DND-41 (cell line): ENCODE data around the gene IL13RA1.

Source experiments
- ATAC-seq: fragments of 200-7000 bp; cut with Tn5 transposase; 3 replicates; pipeline ENCODE4 v1.9.1; 2021; ENCODE audit warnings: low read depth; ENCODE audit not compliant: insufficient read depth
- DNase-seq: peaks from one replicate; pipeline ENCODE4 v3.0.0-alpha.2; 2020
- H2AFZ ChIP-seq: 2 replicates; pipeline ENCODE4 v1.6.0; 2012; ENCODE audit warnings: low read depth, low read length
- H3K27ac ChIP-seq: 2 replicates; pipeline ENCODE4 v1.5.1; 2012; ENCODE audit warnings: low read length, inconsistent platforms
- H3K27me3 ChIP-seq: fragments of 200-600 bp; sonication (generic); 2 replicates; pipeline ENCODE4 v1.6.0; 2012; ENCODE audit warnings: low read length, mild to moderate bottlenecking, inconsistent platforms; ENCODE audit not compliant: insufficient read depth, poor library complexity
- H3K36me3 ChIP-seq: 2 replicates; pipeline ENCODE4 v1.5.1; 2012; ENCODE audit warnings: low read length, inconsistent platforms; ENCODE audit not compliant: insufficient read depth
- H3K4me1 ChIP-seq: 2 replicates; pipeline ENCODE4 v1.5.1; 2012; ENCODE audit warnings: mild to moderate bottlenecking, low read length; ENCODE audit not compliant: insufficient read depth
- H3K4me2 ChIP-seq: 2 replicates; pipeline ENCODE4 v1.6.0; 2012; ENCODE audit warnings: mild to moderate bottlenecking, moderate library complexity, low read length, inconsistent platforms; ENCODE audit not compliant: insufficient read depth
- H3K4me3 ChIP-seq, 2 experiments: fragments of 200-600 bp in 1 of 2; shearing (Covaris generic) in 1 of 2; 2 replicates each; pipeline ENCODE4 v1.5.1; 2012 to 2016; ENCODE audit warnings: inconsistent platforms in 2 of 2, low read length in 2 of 2, mild to moderate bottlenecking in 2 of 2, low read depth in 1 of 2, moderate library complexity in 1 of 2
- H3K79me2 ChIP-seq: 2 replicates; pipeline ENCODE4 v1.6.0; 2012; ENCODE audit warnings: low read length, inconsistent platforms; ENCODE audit not compliant: insufficient read depth
- H3K9ac ChIP-seq: 2 replicates; pipeline ENCODE4 v1.6.0; 2012; ENCODE audit warnings: low read depth, mild to moderate bottlenecking, inconsistent platforms, low read length, moderate library complexity
- H3K9me3 ChIP-seq: 2 replicates; pipeline ENCODE4 v1.5.1; 2012; ENCODE audit warnings: low read length, moderate library complexity, mild to moderate bottlenecking, inconsistent platforms; ENCODE audit not compliant: insufficient read depth, severe bottlenecking
- H4K20me1 ChIP-seq: 2 replicates; pipeline ENCODE4 v1.6.0; 2012; ENCODE audit warnings: low read length; ENCODE audit not compliant: insufficient read depth
- CTCF ChIP-seq: IDR thresholded peaks from 2 replicates; pipeline ENCODE4 v1.5.1; 2012; ENCODE audit warnings: borderline replicate concordance, low read length, moderate library complexity, mild to moderate bottlenecking; ENCODE audit not compliant: poor library complexity, severe bottlenecking; ENCODE audit errors: extremely low read depth
- EZH2 ChIP-seq: IDR thresholded peaks from 3 replicates; pipeline ENCODE4 v1.6.1; 2012; ENCODE audit warnings: borderline replicate concordance, low read depth, mild to moderate bottlenecking, moderate library complexity, low read length, inconsistent platforms; ENCODE audit not compliant: severe bottlenecking

Gene IL13RA1

GRCh38 chrX:118723376-118723775 is 4.0 kb upstream of the IL13RA1 start:
- H3K79me2 ChIP-seq: no peaks in the 10 kb centered on the region
- no peak for ATAC-seq

GRCh38 chrX:118724365-118724764 is 3.0 kb upstream of the IL13RA1 start:
- Histone ChIP-seq H3K4me2 (no peak overlapping the region), H4K20me1 (no peaks in the 10 kb centered on the region), H3K27me3 (no peaks in the 10 kb centered on the region), H3K9ac (no peak overlapping the region), H3K36me3 (no peaks in the 10 kb centered on the region), H3K27ac (no peak overlapping the region), H2AFZ (no peak overlapping the region), H3K4me3 (no peak overlapping the region), H3K9me3 (no peaks in the 10 kb centered on the region), H3K4me1 (no peaks in the 10 kb centered on the region), H3K79me2 (no peaks in the 10 kb centered on the region)
- ATAC-seq (no peak), DNase-seq (no peak)
- no peak for TF ChIP-seq EZH2

More at GRCh38 chrX:118723376-118723775, 4.0 kb upstream of the IL13RA1 start:
- Histone ChIP-seq H3K4me1 (no peaks in the 10 kb centered on the region), H3K9ac (no peak overlapping the region), H3K27ac (no peak overlapping the region), H4K20me1 (no peaks in the 10 kb centered on the region), H3K4me2 (no peak overlapping the region), H3K9me3 (no peaks in the 10 kb centered on the region), H2AFZ (no peak overlapping the region), H3K4me3 (no peak overlapping the region), H3K36me3 (no peaks in the 10 kb centered on the region), H3K27me3 (no peaks in the 10 kb centered on the region)
- TF ChIP-seq CTCF (no peak), EZH2 (no peak)
- no peak for DNase-seq

GRCh38 chrX:118724775-118725174 is 2.6 kb upstream of the IL13RA1 start:
- Histone ChIP-seq H3K9ac (no peak overlapping the region), H3K4me3 (no peak overlapping the region), H2AFZ (no peak overlapping the region), H3K9me3 (no peaks in the 10 kb centered on the region), H3K4me1 (no peaks in the 10 kb centered on the region), H3K79me2 (no peaks in the 10 kb centered on the region), H3K27ac (no peak overlapping the region), H4K20me1 (no peaks in the 10 kb centered on the region), H3K36me3 (no peaks in the 10 kb centered on the region), H3K4me2 (no peak overlapping the region), H3K27me3 (no peaks in the 10 kb centered on the region)
- DNase-seq: no peak
- no peak for TF ChIP-seq EZH2
- TF ChIP-seq CTCF: no peak
- ATAC-seq: no peak

GRCh38 chrX:118726396-118726795 is 1.0 kb upstream of the IL13RA1 start:
- DNase-seq: no peak
- Histone ChIP-seq H3K4me3 (no peak overlapping the region), H3K4me2 (no peak overlapping the region)

More at GRCh38 chrX:118726396-118726795, 1.0 kb upstream of the IL13RA1 start:
- TF ChIP-seq EZH2 (no peak), CTCF (no peak)
- Histone ChIP-seq H4K20me1 (no peaks in the 10 kb centered on the region), H3K27ac (no peak overlapping the region), H3K4me1 (no peaks in the 10 kb centered on the region), H3K36me3 (no peaks in the 10 kb centered on the region), H2AFZ (no peak overlapping the region), H3K9me3 (no peaks in the 10 kb centered on the region), H3K27me3 (no peaks in the 10 kb centered on the region), H3K79me2 (no peaks in the 10 kb centered on the region), H3K9ac (no peak overlapping the region)
- no peak for ATAC-seq
